Fibroblast of lung (primary cell): ENCODE results near the gene UGT2B10. TPM values are rescaled to one million over a fixed set of nuclear protein-coding genes. Genes with fewer than 3 reads are reported as not detected.

Experiments used
- DNase-seq, 2 donors: peaks; one replicate each; pipeline versions ENCODE4 v3.0.0 to v3.0.0-alpha.2; 2010; ENCODE audit warnings: low read depth in 2 of 2
- H2AFZ ChIP-seq: 2 replicates; pipeline ENCODE4 v1.5.1; 2012; ENCODE audit warnings: low read length, control low read depth, inconsistent platforms
- H3K27ac ChIP-seq: 2 replicates; pipeline ENCODE4 v1.5.1; 2011; ENCODE audit warnings: low read length, control low read depth; ENCODE audit not compliant: insufficient read depth
- H3K27me3 ChIP-seq: 2 replicates; pipeline ENCODE4 v1.5.1; 2011; ENCODE audit warnings: mild to moderate bottlenecking, low read length; ENCODE audit not compliant: control insufficient read depth, insufficient read depth
- H3K36me3 ChIP-seq: 2 replicates; pipeline ENCODE4 v1.5.1; 2011; ENCODE audit warnings: low read length; ENCODE audit not compliant: control insufficient read depth, insufficient read depth
- H3K4me1 ChIP-seq: 2 replicates; pipeline ENCODE4 v1.5.1; 2011; ENCODE audit warnings: low read length; ENCODE audit not compliant: control insufficient read depth, insufficient read depth; ENCODE audit errors: extremely low read depth
- H3K4me2 ChIP-seq: 2 replicates; pipeline ENCODE4 v1.5.1; 2011; ENCODE audit warnings: low read length, control low read depth; ENCODE audit not compliant: insufficient read depth; ENCODE audit errors: extremely low read depth
- H3K4me3 ChIP-seq, 4 experiments: fragments of 200-600 bp in 1 of 4; sonication (generic) in 1 of 4; replicated peaks in 1 of 4; 2 replicates each; pipeline ENCODE4 v1.5.1; 2011 to 2016; ENCODE audit warnings: low read length in 4 of 4, low read depth in 3 of 4, mild to moderate bottlenecking in 3 of 4, control low read depth in 2 of 4, inconsistent platforms in 1 of 4, mixed read lengths in 1 of 4; ENCODE audit not compliant: insufficient read depth in 1 of 4; ENCODE audit errors: control extremely low read depth in 1 of 4
- H3K79me2 ChIP-seq: 2 replicates; pipeline ENCODE4 v1.5.1; 2012; ENCODE audit warnings: mild to moderate bottlenecking, low read length, inconsistent platforms; ENCODE audit not compliant: control insufficient read depth, insufficient read depth
- H3K9ac ChIP-seq: 2 replicates; pipeline ENCODE4 v1.5.1; 2011; ENCODE audit warnings: mild to moderate bottlenecking, low read length, control low read depth; ENCODE audit not compliant: insufficient read depth
- H3K9me3 ChIP-seq: 2 replicates; pipeline ENCODE4 v1.5.1; 2012; ENCODE audit warnings: low read depth, low read length; ENCODE audit not compliant: control insufficient read depth, insufficient read depth
- H4K20me1 ChIP-seq: 2 replicates; pipeline ENCODE4 v1.5.1; 2011; ENCODE audit warnings: low read length; ENCODE audit not compliant: control insufficient read depth, insufficient read depth; ENCODE audit errors: extremely low read depth
- CTCF ChIP-seq, 2 donors: IDR thresholded peaks in 1 of 2; conservative IDR thresholded peaks in 1 of 2; 1 replicate in 1 of 2; 2 replicates in 1 of 2; pipeline ENCODE4 v1.5.1; 2011 to 2012; ENCODE audit warnings: low read length in 2 of 2, control low read depth in 1 of 2, inconsistent platforms in 1 of 2, low read depth in 1 of 2, mild to moderate bottlenecking in 1 of 2
- EZH2 ChIP-seq: IDR thresholded peaks from 2 replicates; pipeline ENCODE4 v1.5.1; 2012; ENCODE audit warnings: low read length, control low read depth, mild to moderate bottlenecking; ENCODE audit errors: missing control alignments
- polyA plus RNA-seq, 2 donors: library from polyadenylated mRNA; depleted of rRNA in 1 of 2; stranded (reverse) in 1 of 2; unstranded in 1 of 2; fragments of >200 nt; gene quantifications; 2 replicates each; pipeline ENCODE4 v1.2.1, GENCODE V29; 2011 to 2012; ENCODE audit warnings: missing spikeins in 1 of 2
- total RNA-seq: library from RNA; depleted of rRNA; stranded (reverse); fragments of >200 nt; gene quantifications from 2 replicates; pipeline ENCODE4 v1.2.1, GENCODE V29; 2014

UGT2B10 gene
- total and polyA plus RNA-seq, 2 donors (not counting 1 experiment from before 2014, with no cell fraction given): not detected

GRCh38 chr4:68865760-68866159 lies 50.0 kb downstream of the UGT2B10 start:
- no peak overlapping the region for H3K4me3 ChIP-seq
- no peak overlapping the region for H2AFZ ChIP-seq
- DNase-seq: no peak
- no peak overlapping the region for H3K27ac ChIP-seq
- no peak overlapping the region for H3K9ac ChIP-seq
- no peaks in the 10 kb centered on the region for H3K27me3 ChIP-seq
- H3K79me2 ChIP-seq: no peaks in the 10 kb centered on the region
- H4K20me1 ChIP-seq: no peaks in the 10 kb centered on the region
- no peaks in the 10 kb centered on the region for H3K36me3 ChIP-seq
- H3K4me2 ChIP-seq: no peak overlapping the region
- no peaks in the 10 kb centered on the region for H3K9me3 ChIP-seq
- no peak for TF ChIP-seq CTCF (conservative IDR thresholded peaks at IDR 0.05 in 1 of 2, IDR thresholded peaks at IDR 0.05 in 1 of 2; ENCODE audit: low read depth in 1 of 2, low read length in 2 of 2)
- no peak for TF ChIP-seq EZH2
- H3K4me1 ChIP-seq: no peaks in the 10 kb centered on the region

GRCh38 chr4:68869274-68869773 lies 53.5 kb downstream of the UGT2B10 start:
- no peaks in the 10 kb centered on the region for H4K20me1 ChIP-seq
- no peak overlapping the region for H3K27ac ChIP-seq
- TF ChIP-seq CTCF (conservative IDR thresholded peaks at IDR 0.05 in 1 of 2, IDR thresholded peaks at IDR 0.05 in 1 of 2; ENCODE audit: low read depth in 1 of 2, low read length in 2 of 2): no peak
- no peak for TF ChIP-seq EZH2
- H2AFZ ChIP-seq: no peak overlapping the region
- no peaks in the 10 kb centered on the region for H3K4me1 ChIP-seq
- H3K36me3 ChIP-seq: no peaks in the 10 kb centered on the region
- no peak overlapping the region for H3K4me2 ChIP-seq
- no peaks in the 10 kb centered on the region for H3K9me3 ChIP-seq
- H3K79me2 ChIP-seq: no peaks in the 10 kb centered on the region
- DNase-seq: no peak
- no peak overlapping the region for H3K9ac ChIP-seq
- H3K4me3 ChIP-seq: no peak overlapping the region
- no peaks in the 10 kb centered on the region for H3K27me3 ChIP-seq

GRCh38 chr4:68871809-68872642 lies 56.2 kb downstream of the UGT2B10 start:
- TF ChIP-seq CTCF (conservative IDR thresholded peaks at IDR 0.05 in 1 of 2, IDR thresholded peaks at IDR 0.05 in 1 of 2; ENCODE audit: low read depth in 1 of 2, low read length in 2 of 2) (no peak), EZH2 (no peak)
- H3K27ac ChIP-seq: no peak overlapping the region
- H3K4me1 ChIP-seq: no peaks in the 10 kb centered on the region
- H3K4me3 ChIP-seq: no peak overlapping the region
- H3K9me3 ChIP-seq: no peaks in the 10 kb centered on the region
- no peaks in the 10 kb centered on the region for H4K20me1 ChIP-seq
- H2AFZ ChIP-seq: no peak overlapping the region
- H3K36me3 ChIP-seq: no peaks in the 10 kb centered on the region
- H3K27me3 ChIP-seq: no peaks in the 10 kb centered on the region
- H3K4me2 ChIP-seq: no peak overlapping the region
- no peak for DNase-seq
- H3K9ac ChIP-seq: no peak overlapping the region
- H3K79me2 ChIP-seq: no peaks in the 10 kb centered on the region
